ENCODE results near the gene CD209. TPM values are rescaled to one million over a fixed set of nuclear protein-coding genes. Genes with fewer than 3 reads are reported as not detected.

Gene CD209
- total RNA-seq, 1 experiment from 2014 or later = not detected

GRCh38 chr19:7699417-7700401, 47.6 kb downstream of the CD209 start:
- intact Hi-C loops (cut with micrococcal nuclease) = no loop called here
- POLR2A ChIA-PET (ENCODE audit: unreplicated experiment) = no interaction called here
- TF ChIP-seq EZH2 (IDR thresholded peaks at IDR 0.05; ENCODE audit: low read length, unreplicated experiment) (no peak), EZH2phosphoT487 (IDR thresholded peaks at IDR 0.05; ENCODE audit: borderline replicate concordance, low read length) (no peak)
- TF ChIP-seq, protein P1, sequence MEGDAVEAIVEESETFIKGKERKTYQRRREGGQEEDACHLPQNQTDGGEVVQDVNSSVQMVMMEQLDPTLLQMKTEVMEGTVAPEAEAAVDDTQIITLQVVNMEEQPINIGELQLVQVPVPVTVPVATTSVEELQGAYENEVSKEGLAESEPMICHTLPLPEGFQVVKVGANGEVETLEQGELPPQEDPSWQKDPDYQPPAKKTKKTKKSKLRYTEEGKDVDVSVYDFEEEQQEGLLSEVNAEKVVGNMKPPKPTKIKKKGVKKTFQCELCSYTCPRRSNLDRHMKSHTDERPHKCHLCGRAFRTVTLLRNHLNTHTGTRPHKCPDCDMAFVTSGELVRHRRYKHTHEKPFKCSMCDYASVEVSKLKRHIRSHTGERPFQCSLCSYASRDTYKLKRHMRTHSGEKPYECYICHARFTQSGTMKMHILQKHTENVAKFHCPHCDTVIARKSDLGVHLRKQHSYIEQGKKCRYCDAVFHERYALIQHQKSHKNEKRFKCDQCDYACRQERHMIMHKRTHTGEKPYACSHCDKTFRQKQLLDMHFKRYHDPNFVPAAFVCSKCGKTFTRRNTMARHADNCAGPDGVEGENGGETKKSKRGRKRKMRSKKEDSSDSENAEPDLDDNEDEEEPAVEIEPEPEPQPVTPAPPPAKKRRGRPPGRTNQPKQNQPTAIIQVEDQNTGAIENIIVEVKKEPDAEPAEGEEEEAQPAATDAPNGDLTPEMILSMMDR (conservative IDR thresholded peaks at IDR 0.05; ENCODE audit: low read depth, low read length) = no peak
- no peaks in the 10 kb centered on the region for H3K9me2 ChIP-seq (replicated peaks; ENCODE audit: low read length)
- H3K4me1 ChIP-seq (ENCODE audit: insufficient read depth, low read length) = no peaks in the 10 kb centered on the region
- BruUV-seq (replicated peaks) = no TSS peak
- H3K9me3 ChIP-seq (ENCODE audit: low read length) = no peaks in the 10 kb centered on the region
- H3K9ac ChIP-seq (ENCODE audit: low read length) = no peak overlapping the region
- no peak overlapping the region for H3K4me3 ChIP-seq (ENCODE audit: low read length)
- H3K36me3 ChIP-seq (ENCODE audit: low read depth, low read length) = no peaks in the 10 kb centered on the region
- peaks cover 31% of the 10 kb centered on the region for H3K27me3 ChIP-seq (ENCODE audit: low read length)
- DNase-seq (peak; percentile 45), ATAC-seq (no peak)
- no peaks in the 10 kb centered on the region for H4K20me1 ChIP-seq (ENCODE audit: low read length)
- no peak overlapping the region for H2AFZ ChIP-seq (ENCODE audit: low read length)
- no peak overlapping the region for H3K4me2 ChIP-seq (ENCODE audit: low read length)
- CTCF ChIA-PET = interaction anchor here (0.6 to 1.1 kb wide), 2 partner anchors 19 to 70 kb away, joined by 3 to 4 read pairs; partner anchors contain the start of gene TRAPPC5
- H3K27ac ChIP-seq (ENCODE audit: low read length) = no peak overlapping the region
- H3K79me2 ChIP-seq (ENCODE audit: low read length) = no peaks in the 10 kb centered on the region
- H3F3A ChIP-seq (ENCODE audit: low read length, unreplicated experiment) = no peaks in the 10 kb centered on the region

DNA sequence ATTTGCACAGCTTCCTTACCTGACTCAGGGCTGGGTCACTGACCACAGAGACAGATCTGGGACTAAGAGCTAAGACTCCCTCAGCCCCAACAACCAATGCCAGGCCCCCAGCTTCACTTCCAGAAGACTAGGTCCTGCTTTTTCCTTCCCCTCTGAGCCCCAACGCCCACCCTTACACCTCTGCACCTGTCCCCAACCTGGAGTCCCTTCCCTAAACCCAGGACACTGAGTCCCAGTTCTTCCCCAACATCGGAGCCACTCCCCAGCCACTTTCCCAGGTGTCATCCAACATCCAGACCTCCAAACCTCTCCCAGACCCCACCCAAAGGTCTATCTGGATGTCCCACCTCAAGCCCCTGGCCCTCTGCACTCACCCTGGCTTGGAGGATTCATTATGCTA, 48.3 kb downstream of the CD209 start:
- ChIA-PET POLR2A (ENCODE audit: unreplicated experiment) (no interaction called here), CTCF (interaction anchor here (0.6 to 1.1 kb wide), 3 partner anchors 18 to 313 kb away, joined by 3 to 5 read pairs (median 4); partner anchors contain the start of gene TRAPPC5)
- Histone ChIP-seq H4K20me1 (ENCODE audit: low read length) (no peaks in the 10 kb centered on the region), H3F3A (ENCODE audit: low read length, unreplicated experiment) (no peaks in the 10 kb centered on the region), H3K79me2 (ENCODE audit: low read length) (no peaks in the 10 kb centered on the region), H3K27me3 (ENCODE audit: low read length) (peaks cover 33% of the 10 kb centered on the region), H2AFZ (ENCODE audit: low read length) (no peak overlapping the region), H3K9ac (ENCODE audit: low read length) (no peak overlapping the region), H3K27ac (ENCODE audit: low read length) (no peak overlapping the region), H3K4me1 (ENCODE audit: insufficient read depth, low read length) (no peaks in the 10 kb centered on the region), H3K9me2 (replicated peaks; ENCODE audit: low read length) (no peaks in the 10 kb centered on the region), H3K9me3 (ENCODE audit: low read length) (no peaks in the 10 kb centered on the region), H3K4me3 (ENCODE audit: low read length) (no peak overlapping the region), H3K36me3 (ENCODE audit: low read depth, low read length) (no peaks in the 10 kb centered on the region), H3K4me2 (ENCODE audit: low read length) (no peak overlapping the region)
- BruUV-seq (replicated peaks) = no TSS peak
- intact Hi-C loops (cut with micrococcal nuclease) = no loop called here
- TF ChIP-seq EZH2phosphoT487 (IDR thresholded peaks at IDR 0.05; ENCODE audit: borderline replicate concordance, low read length) = no peak
- TF ChIP-seq, protein P1 (conservative IDR thresholded peaks at IDR 0.05; ENCODE audit: low read depth, low read length) = no peak
- TF ChIP-seq EZH2 (IDR thresholded peaks at IDR 0.05; ENCODE audit: low read length, unreplicated experiment) = no peak
- 0 out of 2 replicates have a peak, but pooled peaks have one; percentile 12 for ATAC-seq
- no peak for DNase-seq
